K562 (cell line): Measurements from ENCODE around the gene SEC14L1. TPM values are rescaled to one million over a fixed set of nuclear protein-coding genes. Genes with fewer than 3 reads are reported as not detected.

ENCODE experiments used
- ATAC-seq: fragments of 200-7000 bp; cut with Tn5 transposase; 3 replicates; pipeline ENCODE4 v1.9.1; 2020; ENCODE audit warnings: moderate library complexity
- BruUV-seq: library from RNA; stranded (reverse); fragments of 400-500 nt; replicated peaks from 2 replicates; lab custom pipeline; 2021; lab: Mats Ljungman, UMichigan
- CTCF ChIA-PET: fragments of 300-600 bp; formaldehyde crosslinking; extraction: SDS; loops from one replicate; lab custom pipeline; 2021; ENCODE audit warnings: low intra/inter-chr PET ratio; lab: Yijun Ruan, JAX
- POLR2A ChIA-PET: fragments of 300-600, 350-650 bp; sonication (Branson Sonifier 250); formaldehyde crosslinking; extraction: SDS; loops from one replicate; lab custom pipeline; 2021; ENCODE audit warnings: antibody characterized with exemption, inconsistent platforms; lab: Yijun Ruan, JAX
- DNase-seq, 4 experiments: peaks; one replicate each; pipeline versions ENCODE4 v3.0.0 to v3.0.0-alpha.2; 2011 to 2018; ENCODE audit warnings: low spot score in 3 of 4, mixed read lengths in 3 of 4; ENCODE audit errors: extremely low read depth in 1 of 4
- FAIRE-seq: peaks from 2 replicates; lab custom pipeline; 2011; peaks lifted over from hg19 to GRCh38; lab: Jason Lieb, UNC
- H2AFZ ChIP-seq: 2 replicates; pipeline ENCODE4 v1.6.0; 2011; ENCODE audit warnings: low read depth, low read length, control low read depth, inconsistent platforms
- H3K27ac ChIP-seq: fragments of 200-600 bp; 3 replicates; pipeline ENCODE4 v1.8.0; 2011; ENCODE audit warnings: low read depth, mild to moderate bottlenecking, control low read depth, inconsistent platforms, low read length, moderate library complexity, mixed read lengths; ENCODE audit errors: extremely low read depth
- H3K27me3 ChIP-seq, 2 experiments: fragments of 300-600 bp in 1 of 2; 2 replicates in 1 of 2; 3 replicates in 1 of 2; pipeline versions ENCODE4 v1.6.0 to v1.8.0; 2011; ENCODE audit warnings: inconsistent platforms in 2 of 2, low read length in 2 of 2, mild to moderate bottlenecking in 1 of 2, mixed read lengths in 1 of 2, moderate library complexity in 1 of 2; ENCODE audit not compliant: control insufficient read depth in 2 of 2, insufficient read depth in 2 of 2
- H3K36me3 ChIP-seq: fragments of 300-600 bp; 3 replicates; pipeline ENCODE4 v1.8.0; 2011; ENCODE audit warnings: mild to moderate bottlenecking, low read length, inconsistent platforms; ENCODE audit not compliant: control insufficient read depth, insufficient read depth
- H3K4me1 ChIP-seq, 2 experiments: fragments of 200-600 bp in 1 of 2; replicated peaks in 1 of 2; 2 replicates in 1 of 2; 3 replicates in 1 of 2; pipeline versions ENCODE4 v1.5.1 to v1.8.0; 2011; ENCODE audit warnings: inconsistent platforms in 2 of 2, low read length in 2 of 2, mild to moderate bottlenecking in 1 of 2, mixed read lengths in 1 of 2, moderate library complexity in 1 of 2; ENCODE audit not compliant: control insufficient read depth in 2 of 2, insufficient read depth in 2 of 2
- H3K4me2 ChIP-seq: 2 replicates; pipeline ENCODE4 v1.6.1; 2011; ENCODE audit warnings: low read length, control low read depth, inconsistent platforms, mixed read lengths; ENCODE audit not compliant: insufficient read depth
- H3K4me3 ChIP-seq: fragments of 200-600 bp; sonication (generic), shearing (Covaris generic); 2 replicates; pipeline ENCODE4 v1.5.1; 2016; ENCODE audit warnings: control low read depth, inconsistent platforms
- H3K79me2 ChIP-seq: fragments of 200-600 bp; 3 replicates; pipeline ENCODE4 v1.8.0; 2011; ENCODE audit warnings: low read length, inconsistent platforms; ENCODE audit not compliant: control insufficient read depth, insufficient read depth
- H3K9ac ChIP-seq, 2 experiments: 2 replicates each; pipeline versions ENCODE4 v1.6.0 to v1.6.1; 2011; ENCODE audit warnings: low read depth in 2 of 2, low read length in 2 of 2, control low read depth in 1 of 2, inconsistent platforms in 1 of 2, mild to moderate bottlenecking in 1 of 2, mixed read lengths in 1 of 2; ENCODE audit not compliant: insufficient read depth in 1 of 2
- H3K9me1 ChIP-seq: one replicate; pipeline ENCODE4 v1.6.0; 2011; ENCODE audit warnings: inconsistent platforms, mild to moderate bottlenecking, low read length, moderate library complexity; ENCODE audit not compliant: control insufficient read depth, insufficient read depth
- H3K9me3 ChIP-seq: replicated peaks from 2 replicates; pipeline ENCODE4 v1.5.1; 2011; ENCODE audit warnings: low read depth, low read length, inconsistent platforms; ENCODE audit not compliant: control insufficient read depth, insufficient read depth
- H4K20me1 ChIP-seq: replicated peaks from 2 replicates; pipeline ENCODE4 v1.6.1; 2011; ENCODE audit warnings: low read length, inconsistent platforms, mixed read lengths; ENCODE audit not compliant: control insufficient read depth, insufficient read depth
- KLF6 ChIP-seq: fragments of 250-450 bp; sonication (Bioruptor Pico); IDR thresholded peaks from 2 replicates; pipeline ENCODE4 v1.4.0; 2020; ENCODE audit warnings: mild to moderate bottlenecking, moderate library complexity, borderline replicate concordance
- WGBS: fragments of 100-300 bp; shearing (Covaris generic); methylation state at CpG from one replicate; pipeline ENCODE4 v1.1.6; 2016; ENCODE audit warnings: low coverage, mixed read lengths; ENCODE audit not compliant: insufficient coverage; ENCODE audit errors: missing lambda C conversion rate; 5-methylcytosine and 5-hydroxymethylcytosine counted together
- in situ Hi-C: fragments of 300-500 bp; cut with MboI; formaldehyde crosslinking; loops from 4 replicates; pipeline ENCODE4 v1.15.0; 2018; ENCODE audit warnings: inconsistent platforms, mixed read lengths
- intact Hi-C: fragments of 100-400 bp; cut with micrococcal nuclease; formaldehyde crosslinking; loops from 2 replicates; pipeline ENCODE4 v1.14.2; 2022
- polyA plus RNA-seq, 8 experiments: library from polyadenylated mRNA; depleted of rRNA in 4 of 8; stranded (reverse) in 5 of 8; unstranded in 3 of 8; fragments of >200 nt; fragmentation: Nextera tagmentation in 2 of 8; fragmentation: Illumina TruSeq in 1 of 8; extraction: Ambion mirVana in 2 of 8; extraction: Trizol in 1 of 8; gene quantifications; 2 replicates each; pipeline versions ENCODE4 v1.2.1 to v1.2.3, GENCODE V29; 2011 to 2014; ENCODE audit warnings: inconsistent platforms in 1 of 8, missing spikeins in 1 of 8
- total RNA-seq, 7 experiments: library from RNA; depleted of rRNA in 6 of 7; stranded (reverse); fragments of >200 nt in 6 of 7; fragmentation: Illumina TruSeq in 2 of 7; extraction: Trizol in 2 of 7; gene quantifications; 2 replicates each; pipeline versions ENCODE4 v1.2.1 to v1.2.3, GENCODE V29; 2011 to 2021; ENCODE audit warnings: low replicate concordance in 1 of 7
- TF ChIP-seq, protein P1 (sequence below), 2 experiments: fragments of 450-650 bp; IDR thresholded peaks; 2 replicates each; pipeline ENCODE4 v1.6.1; 2016; ENCODE audit warnings: mild to moderate bottlenecking in 2 of 2, borderline replicate concordance in 1 of 2, low read depth in 1 of 2, moderate library complexity in 1 of 2
- TF ChIP-seq, protein P2 (sequence below): fragments of 450-650 bp; IDR thresholded peaks from 2 replicates; pipeline ENCODE4 v1.6.1; 2016
- TF ChIP-seq, protein P3 (sequence below): sonication (generic); formaldehyde crosslinking; IDR thresholded peaks from 2 replicates; pipeline ENCODE4 v1.8.0; 2022; ENCODE audit warnings: mild to moderate bottlenecking, low read depth, missing genetic modification reagents
- TF ChIP-seq, protein P4 (sequence below): fragments of 250-450 bp; sonication (Bioruptor Pico); IDR thresholded peaks from 2 replicates; pipeline ENCODE4 v1.8.0; 2021; ENCODE audit warnings: moderate library complexity, mild to moderate bottlenecking, inconsistent platforms

Gene SEC14L1
- total and polyA plus RNA-seq, 9 of the 15 experiments (the other 6 are each of a cell fraction or from before 2014, with no cell fraction given): 3.1 to 39.7 (median 15.2) TPM

DNA sequence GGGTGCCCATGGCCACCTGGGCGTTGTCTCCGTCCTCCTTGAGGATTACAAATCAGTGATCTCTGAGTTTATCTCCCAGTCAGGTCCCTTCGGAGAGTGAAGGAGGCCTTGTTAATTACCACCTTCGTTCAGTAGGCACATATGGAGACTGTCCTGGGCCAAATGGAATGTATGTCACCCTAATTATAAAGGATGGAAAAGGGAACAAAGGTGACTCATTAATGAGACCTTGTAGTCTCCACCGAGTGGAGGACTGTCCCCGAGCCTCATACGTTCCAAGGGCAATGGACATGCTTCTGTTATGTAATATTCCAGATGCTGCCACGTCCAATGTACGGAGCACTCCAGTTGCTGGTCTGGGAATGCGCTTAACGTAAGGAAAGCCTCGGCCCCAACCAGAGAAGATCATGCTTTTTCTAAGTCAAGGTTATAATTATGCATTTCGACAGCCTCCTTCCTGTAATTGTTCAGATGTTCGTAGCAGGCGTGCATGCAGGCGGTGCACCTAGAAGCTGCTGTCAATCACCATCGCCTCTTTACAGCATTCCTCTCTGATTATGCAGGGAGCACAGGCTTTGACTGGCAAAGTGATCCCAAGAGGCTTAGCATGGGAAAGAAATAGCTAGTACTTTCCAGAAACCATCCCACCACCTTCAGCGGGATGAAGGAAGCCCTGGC lies 22.4 kb upstream of the SEC14L1 start:
- no peak overlapping the region for H3K4me3 ChIP-seq
- intact Hi-C loops: no loop called here
- no TSS peak for BruUV-seq
- H3K9me1 ChIP-seq: no peaks in the 10 kb centered on the region
- no peak for DNase-seq
- no peak for FAIRE-seq
- H4K20me1 ChIP-seq: no peaks in the 10 kb centered on the region
- ChIA-PET POLR2A (interaction anchor here (0.7 to 2.4 kb wide), 5 partner anchors 10 to 64 kb away, joined by 4 to 12 read pairs (median 6); no protein-coding TSS in a partner anchor), CTCF (interaction anchor here (0.5 kb wide), 1 partner anchor 100 kb away, joined by 3 read pairs; no protein-coding TSS in a partner anchor)
- H3K27ac ChIP-seq: no peak overlapping the region
- H3K27me3 ChIP-seq: no peaks in the 10 kb centered on the region
- no peaks in the 10 kb centered on the region for H3K79me2 ChIP-seq
- TF ChIP-seq, protein P1, sequence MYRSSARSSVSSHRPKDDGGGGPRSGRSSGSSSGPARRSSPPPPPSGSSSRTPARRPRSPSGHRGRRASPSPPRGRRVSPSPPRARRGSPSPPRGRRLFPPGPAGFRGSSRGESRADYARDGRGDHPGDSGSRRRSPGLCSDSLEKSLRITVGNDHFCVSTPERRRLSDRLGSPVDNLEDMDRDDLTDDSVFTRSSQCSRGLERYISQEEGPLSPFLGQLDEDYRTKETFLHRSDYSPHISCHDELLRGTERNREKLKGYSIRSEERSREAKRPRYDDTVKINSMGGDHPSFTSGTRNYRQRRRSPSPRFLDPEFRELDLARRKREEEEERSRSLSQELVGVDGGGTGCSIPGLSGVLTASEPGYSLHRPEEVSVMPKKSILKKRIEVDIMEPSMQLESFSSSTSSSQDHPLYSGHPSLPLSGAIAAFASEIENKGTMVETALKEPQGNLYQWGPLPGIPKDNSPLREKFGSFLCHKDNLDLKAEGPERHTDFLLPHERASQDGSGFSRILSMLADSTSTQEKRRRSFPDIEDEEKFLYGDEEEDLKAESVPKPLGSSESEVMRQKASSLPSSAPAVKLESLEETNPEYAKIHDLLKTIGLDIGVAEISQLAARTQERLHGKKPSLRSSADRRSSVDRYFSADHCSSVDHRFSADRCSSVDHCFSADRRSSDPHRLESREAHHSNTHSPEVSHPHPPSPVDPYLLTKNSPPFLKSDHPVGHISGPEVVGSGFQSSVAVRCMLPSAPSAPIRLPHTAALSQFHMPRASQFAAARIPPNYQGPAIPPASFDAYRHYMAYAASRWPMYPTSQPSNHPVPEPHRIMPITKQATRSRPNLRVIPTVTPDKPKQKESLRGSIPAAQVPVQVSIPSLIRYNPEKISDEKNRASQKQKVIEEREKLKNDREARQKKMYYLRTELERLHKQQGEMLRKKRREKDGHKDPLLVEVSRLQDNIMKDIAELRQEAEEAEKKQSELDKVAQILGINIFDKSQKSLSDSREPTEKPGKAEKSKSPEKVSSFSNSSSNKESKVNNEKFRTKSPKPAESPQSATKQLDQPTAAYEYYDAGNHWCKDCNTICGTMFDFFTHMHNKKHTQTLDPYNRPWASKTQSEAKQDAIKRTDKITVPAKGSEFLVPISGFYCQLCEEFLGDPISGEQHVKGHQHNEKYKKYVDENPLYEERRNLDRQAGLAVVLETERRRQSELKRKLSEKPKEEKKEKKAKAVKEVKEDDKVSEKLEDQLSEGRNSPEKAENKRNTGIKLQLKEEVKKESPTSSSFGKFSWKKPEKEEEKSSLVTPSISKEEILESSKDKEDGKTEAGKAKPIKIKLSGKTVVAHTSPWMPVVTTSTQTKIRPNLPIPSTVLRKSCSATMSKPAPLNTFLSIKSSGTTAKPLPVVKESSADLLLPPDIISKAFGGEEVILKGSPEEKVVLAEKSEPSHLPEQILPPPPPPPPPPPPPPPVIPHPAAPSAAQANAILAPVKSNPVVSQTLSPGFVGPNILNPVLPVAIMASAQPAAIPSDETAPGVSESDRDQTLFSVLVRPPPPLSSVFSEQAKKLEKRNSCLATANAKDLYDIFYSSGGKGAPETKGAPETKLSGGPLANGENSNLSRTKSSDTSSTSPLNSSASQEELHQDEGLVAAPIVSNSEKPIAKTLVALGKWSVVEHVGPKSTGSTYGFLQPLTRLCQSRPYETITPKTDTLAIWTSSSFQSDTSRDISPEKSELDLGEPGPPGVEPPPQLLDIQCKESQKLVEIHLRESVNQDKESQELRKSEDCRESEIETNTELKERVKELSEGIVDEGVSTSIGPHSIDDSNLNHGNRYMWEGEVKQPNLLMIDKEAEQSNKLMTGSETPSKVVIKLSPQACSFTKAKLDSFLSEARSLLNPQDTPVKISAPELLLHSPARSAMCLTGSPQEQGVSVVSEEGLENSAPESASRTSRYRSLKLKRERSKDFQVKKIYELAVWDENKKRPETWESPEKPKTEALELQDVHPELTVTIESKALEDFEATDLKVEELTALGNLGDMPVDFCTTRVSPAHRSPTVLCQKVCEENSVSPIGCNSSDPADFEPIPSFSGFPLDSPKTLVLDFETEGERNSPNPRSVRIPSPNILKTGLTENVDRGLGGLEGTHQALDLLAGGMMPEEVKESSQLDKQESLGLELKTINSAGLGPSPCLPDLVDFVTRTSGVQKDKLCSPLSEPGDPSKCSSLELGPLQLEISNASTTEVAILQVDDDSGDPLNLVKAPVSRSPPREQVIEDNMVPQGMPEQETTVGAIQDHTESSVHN (IDR thresholded peaks at IDR 0.05; ENCODE audit: borderline replicate concordance in 1 of 2, low read depth in 1 of 2): no peak
- TF ChIP-seq, protein P2, sequence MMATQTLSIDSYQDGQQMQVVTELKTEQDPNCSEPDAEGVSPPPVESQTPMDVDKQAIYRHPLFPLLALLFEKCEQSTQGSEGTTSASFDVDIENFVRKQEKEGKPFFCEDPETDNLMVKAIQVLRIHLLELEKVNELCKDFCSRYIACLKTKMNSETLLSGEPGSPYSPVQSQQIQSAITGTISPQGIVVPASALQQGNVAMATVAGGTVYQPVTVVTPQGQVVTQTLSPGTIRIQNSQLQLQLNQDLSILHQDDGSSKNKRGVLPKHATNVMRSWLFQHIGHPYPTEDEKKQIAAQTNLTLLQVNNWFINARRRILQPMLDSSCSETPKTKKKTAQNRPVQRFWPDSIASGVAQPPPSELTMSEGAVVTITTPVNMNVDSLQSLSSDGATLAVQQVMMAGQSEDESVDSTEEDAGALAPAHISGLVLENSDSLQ: peak; percentile 37
- TF ChIP-seq, protein P3, sequence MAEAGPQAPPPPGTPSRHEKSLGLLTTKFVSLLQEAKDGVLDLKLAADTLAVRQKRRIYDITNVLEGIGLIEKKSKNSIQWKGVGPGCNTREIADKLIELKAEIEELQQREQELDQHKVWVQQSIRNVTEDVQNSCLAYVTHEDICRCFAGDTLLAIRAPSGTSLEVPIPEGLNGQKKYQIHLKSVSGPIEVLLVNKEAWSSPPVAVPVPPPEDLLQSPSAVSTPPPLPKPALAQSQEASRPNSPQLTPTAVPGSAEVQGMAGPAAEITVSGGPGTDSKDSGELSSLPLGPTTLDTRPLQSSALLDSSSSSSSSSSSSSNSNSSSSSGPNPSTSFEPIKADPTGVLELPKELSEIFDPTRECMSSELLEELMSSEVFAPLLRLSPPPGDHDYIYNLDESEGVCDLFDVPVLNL (CRISPR knock-in tag): no peak
- TF ChIP-seq, protein P4, sequence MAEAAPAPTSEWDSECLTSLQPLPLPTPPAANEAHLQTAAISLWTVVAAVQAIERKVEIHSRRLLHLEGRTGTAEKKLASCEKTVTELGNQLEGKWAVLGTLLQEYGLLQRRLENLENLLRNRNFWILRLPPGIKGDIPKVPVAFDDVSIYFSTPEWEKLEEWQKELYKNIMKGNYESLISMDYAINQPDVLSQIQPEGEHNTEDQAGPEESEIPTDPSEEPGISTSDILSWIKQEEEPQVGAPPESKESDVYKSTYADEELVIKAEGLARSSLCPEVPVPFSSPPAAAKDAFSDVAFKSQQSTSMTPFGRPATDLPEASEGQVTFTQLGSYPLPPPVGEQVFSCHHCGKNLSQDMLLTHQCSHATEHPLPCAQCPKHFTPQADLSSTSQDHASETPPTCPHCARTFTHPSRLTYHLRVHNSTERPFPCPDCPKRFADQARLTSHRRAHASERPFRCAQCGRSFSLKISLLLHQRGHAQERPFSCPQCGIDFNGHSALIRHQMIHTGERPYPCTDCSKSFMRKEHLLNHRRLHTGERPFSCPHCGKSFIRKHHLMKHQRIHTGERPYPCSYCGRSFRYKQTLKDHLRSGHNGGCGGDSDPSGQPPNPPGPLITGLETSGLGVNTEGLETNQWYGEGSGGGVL: no peak
- TF ChIP-seq KLF6 (CRISPR knock-in tag): no peak
- H3K36me3 ChIP-seq: no peaks in the 10 kb centered on the region; the same call in 2 of the 3 replicates
- H3K4me1 ChIP-seq: peaks cover 16 to 19% of the 10 kb centered on the region in 2 experiments; a peak in 4 of 5 replicates
- H3K9ac ChIP-seq: no peak overlapping the region
- no peak for ATAC-seq
- H3K9me3 ChIP-seq: no peaks in the 10 kb centered on the region
- 64% methylated on average over 18 of the region's 18 CpGs for WGBS
- in situ Hi-C loops: no loop called here
- H2AFZ ChIP-seq: no peak overlapping the region
- no peak overlapping the region for H3K4me2 ChIP-seq
